ENCODE data around the gene DDX39A.

- TF ChIP-seq CTCF (conservative IDR thresholded peaks at IDR 0.05 in 1 of 2, IDR thresholded peaks at IDR 0.05 in 1 of 2; ENCODE audit: low read depth in 1 of 2, low read length in 2 of 2) (no peak), EZH2 (IDR thresholded peaks at IDR 0.05; ENCODE audit: low read length, missing control alignments) (no peak)
These were observed 23.3 kb downstream of the DDX39A start for GRCh38 chr19:14395710-14396336.
